Measurements from ENCODE around the gene TRIP12.
"Not testable (repeated sequence)": the region's sequence is repeated elsewhere in the genome, so short reads cannot be mapped to it uniquely, and the experiment has no call there.

Gene TRIP12

DNA sequence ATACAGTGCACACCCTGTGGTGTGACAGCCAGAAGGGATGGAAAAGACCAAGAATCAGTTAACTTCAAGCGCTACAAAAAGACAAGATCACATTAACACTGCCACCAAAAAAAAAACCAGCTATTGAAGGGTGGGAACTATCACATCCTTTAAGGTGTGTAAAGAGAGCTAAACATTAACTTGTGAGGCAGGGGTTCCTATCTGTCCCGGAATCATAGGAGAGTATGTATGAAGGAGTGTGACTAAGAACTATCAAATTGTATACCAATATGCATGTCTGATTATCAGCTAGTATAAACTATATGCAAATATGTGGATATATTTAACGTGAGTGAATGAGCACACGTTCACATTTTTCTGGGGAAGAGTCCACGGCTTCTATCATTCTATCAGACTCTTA, 119.0 kb downstream of the TRIP12 start:
- no peak for DNase-seq
- Mint-ChIP-seq H3K4me3 (no peak overlapping the region), H3K4me1 (ENCODE audit: low read depth) (peaks cover 2% of the 10 kb centered on the region), H3K9me3 (no peaks in the 10 kb centered on the region), H3K27ac (peak overlapping the region; percentile 24), H3K27me3 (no peaks in the 10 kb centered on the region), H3K36me3 (ENCODE audit: low read depth) (peaks cover 95% of the 10 kb centered on the region)

GRCh38 chr2:229800997-229801754, 120.6 kb downstream of the TRIP12 start:
- peak; percentile 70 for DNase-seq
- Mint-ChIP-seq H3K27ac (peak overlapping the region; percentile 40), H3K36me3 (ENCODE audit: low read depth) (peaks cover 93% of the 10 kb centered on the region), H3K4me1 (ENCODE audit: low read depth) (peaks cover 2% of the 10 kb centered on the region), H3K9me3 (no peaks in the 10 kb centered on the region), H3K27me3 (no peaks in the 10 kb centered on the region), H3K4me3 (no peak overlapping the region)

DNA sequence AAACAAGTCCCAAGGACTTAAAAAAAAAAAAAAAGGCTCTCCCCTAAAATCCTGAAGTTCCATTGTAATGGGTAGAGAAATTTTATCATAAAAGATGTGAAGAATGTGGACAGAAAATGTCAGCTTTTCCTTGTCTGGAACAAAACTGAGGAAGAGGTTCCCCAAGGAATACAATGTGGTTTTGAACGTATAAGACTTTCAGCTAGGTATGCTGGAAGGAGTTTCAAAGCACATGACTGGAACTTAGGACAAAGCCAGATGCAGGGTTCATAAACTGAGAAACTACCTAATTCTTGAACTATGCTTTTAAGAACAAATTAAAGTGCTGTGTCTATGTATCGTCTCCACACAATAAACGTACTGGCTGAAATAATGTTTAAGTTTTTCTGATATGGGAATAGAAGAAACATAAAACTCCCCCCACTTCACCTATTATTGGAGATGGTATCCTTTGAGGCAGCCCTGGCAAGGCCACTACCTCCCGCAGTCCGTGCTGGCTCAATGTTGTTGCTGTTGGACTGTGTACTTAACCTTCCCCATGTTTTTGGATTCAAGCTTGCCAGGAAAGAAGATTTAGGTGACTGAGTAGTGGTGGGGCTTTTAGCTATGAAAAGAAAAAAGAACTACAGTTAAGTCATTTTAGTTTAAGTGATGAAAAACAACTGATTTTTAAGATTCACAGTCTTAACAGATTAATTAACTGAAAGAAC, 123.2 kb downstream of the TRIP12 start:
- H3K4me1 Mint-ChIP-seq (ENCODE audit: low read depth) = peaks cover 2% of the 10 kb centered on the region
- DNase-seq = no peak
- no peaks in the 10 kb centered on the region for H3K27me3 Mint-ChIP-seq
- peak overlapping the region; percentile 69 for H3K27ac Mint-ChIP-seq
- no peaks in the 10 kb centered on the region for H3K9me3 Mint-ChIP-seq
- peaks cover 95% of the 10 kb centered on the region for H3K36me3 Mint-ChIP-seq (ENCODE audit: low read depth)
- no peak overlapping the region for H3K4me3 Mint-ChIP-seq

GRCh38 chr2:229795058-229795457, 126.8 kb downstream of the TRIP12 start:
- DNase-seq = no peak
- H3K36me3 Mint-ChIP-seq (ENCODE audit: low read depth) = peaks cover 96% of the 10 kb centered on the region

DNA sequence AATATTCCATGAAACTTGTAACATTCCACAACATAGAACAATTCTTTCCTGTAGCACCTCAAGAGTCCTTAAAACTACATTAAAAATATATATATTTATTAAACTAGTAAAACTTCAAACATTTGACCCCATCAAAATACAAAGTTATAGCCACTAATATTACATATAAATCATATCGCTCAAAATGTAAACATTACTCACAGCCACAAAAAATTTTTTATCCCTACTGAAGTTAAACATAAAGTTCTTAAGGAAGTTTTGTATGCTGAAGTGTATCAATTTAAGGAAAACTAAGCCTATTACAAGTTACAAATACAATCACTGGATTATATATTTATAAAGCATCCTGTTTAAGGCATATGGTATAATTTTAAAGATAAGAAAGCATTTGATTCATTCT, 127.2 kb downstream of the TRIP12 start:
- no peak overlapping the region for H3K4me3 Mint-ChIP-seq
- H3K36me3 Mint-ChIP-seq (ENCODE audit: low read depth) = peaks cover 96% of the 10 kb centered on the region
- DNase-seq = no peak
- peaks cover 11% of the 10 kb centered on the region for H3K4me1 Mint-ChIP-seq (ENCODE audit: low read depth)
- H3K27me3 Mint-ChIP-seq = no peaks in the 10 kb centered on the region
- H3K9me3 Mint-ChIP-seq = no peaks in the 10 kb centered on the region
- H3K27ac Mint-ChIP-seq = no peak overlapping the region

More at GRCh38 chr2:229795058-229795457, 126.8 kb downstream of the TRIP12 start:
- Mint-ChIP-seq H3K4me1 (ENCODE audit: low read depth) (peaks cover 7% of the 10 kb centered on the region), H3K9me3 (no peaks in the 10 kb centered on the region), H3K4me3 (no peak overlapping the region), H3K27ac (no peak overlapping the region), H3K27me3 (no peaks in the 10 kb centered on the region)

GRCh38 chr2:229786289-229786688, 135.5 kb downstream of the TRIP12 start:
- not testable (repeated sequence) for H3K9me3 Mint-ChIP-seq, DNase-seq, H3K27ac Mint-ChIP-seq, H3K4me3 Mint-ChIP-seq, H3K27me3 Mint-ChIP-seq
- Mint-ChIP-seq H3K36me3 (ENCODE audit: low read depth) (peaks cover 90% of the 10 kb centered on the region), H3K4me1 (ENCODE audit: low read depth) (peaks cover 30% of the 10 kb centered on the region)

DNA sequence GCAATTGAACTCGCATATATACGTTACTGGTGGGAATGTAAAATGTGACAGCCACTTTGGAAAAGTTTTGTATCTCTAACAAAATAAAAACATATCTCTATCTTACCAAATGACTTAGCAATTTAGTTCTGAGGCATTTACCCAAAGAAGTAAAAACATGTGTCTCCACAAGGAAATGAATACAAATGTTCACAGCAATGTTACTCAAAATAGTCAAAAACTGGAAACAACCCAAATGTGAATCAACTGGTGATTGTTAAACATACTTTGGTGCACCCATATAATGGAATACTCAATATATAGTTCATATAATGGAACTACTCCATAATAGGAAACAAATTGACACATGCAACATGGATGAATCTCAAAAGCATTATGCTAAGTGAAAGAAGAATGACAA, 137.0 kb downstream of the TRIP12 start:
- peak overlapping the region; percentile 45 for H3K27ac Mint-ChIP-seq
- peaks cover 89% of the 10 kb centered on the region for H3K36me3 Mint-ChIP-seq (ENCODE audit: low read depth)
- H3K4me1 Mint-ChIP-seq (ENCODE audit: low read depth) = peaks cover 27% of the 10 kb centered on the region
- no peaks in the 10 kb centered on the region for H3K9me3 Mint-ChIP-seq
- DNase-seq = no peak
- no peak overlapping the region for H3K4me3 Mint-ChIP-seq
- no peaks in the 10 kb centered on the region for H3K27me3 Mint-ChIP-seq

GRCh38 chr2:229783108-229783721, 138.6 kb downstream of the TRIP12 start:
- H3K4me1 Mint-ChIP-seq (ENCODE audit: low read depth) = peaks cover 17% of the 10 kb centered on the region
- no peaks in the 10 kb centered on the region for H3K9me3 Mint-ChIP-seq
- H3K27me3 Mint-ChIP-seq = no peaks in the 10 kb centered on the region
- no peak for DNase-seq
- H3K4me3 Mint-ChIP-seq = no peak overlapping the region
- peaks cover 89% of the 10 kb centered on the region for H3K36me3 Mint-ChIP-seq (ENCODE audit: low read depth)
- H3K27ac Mint-ChIP-seq = no peak overlapping the region

DNA sequence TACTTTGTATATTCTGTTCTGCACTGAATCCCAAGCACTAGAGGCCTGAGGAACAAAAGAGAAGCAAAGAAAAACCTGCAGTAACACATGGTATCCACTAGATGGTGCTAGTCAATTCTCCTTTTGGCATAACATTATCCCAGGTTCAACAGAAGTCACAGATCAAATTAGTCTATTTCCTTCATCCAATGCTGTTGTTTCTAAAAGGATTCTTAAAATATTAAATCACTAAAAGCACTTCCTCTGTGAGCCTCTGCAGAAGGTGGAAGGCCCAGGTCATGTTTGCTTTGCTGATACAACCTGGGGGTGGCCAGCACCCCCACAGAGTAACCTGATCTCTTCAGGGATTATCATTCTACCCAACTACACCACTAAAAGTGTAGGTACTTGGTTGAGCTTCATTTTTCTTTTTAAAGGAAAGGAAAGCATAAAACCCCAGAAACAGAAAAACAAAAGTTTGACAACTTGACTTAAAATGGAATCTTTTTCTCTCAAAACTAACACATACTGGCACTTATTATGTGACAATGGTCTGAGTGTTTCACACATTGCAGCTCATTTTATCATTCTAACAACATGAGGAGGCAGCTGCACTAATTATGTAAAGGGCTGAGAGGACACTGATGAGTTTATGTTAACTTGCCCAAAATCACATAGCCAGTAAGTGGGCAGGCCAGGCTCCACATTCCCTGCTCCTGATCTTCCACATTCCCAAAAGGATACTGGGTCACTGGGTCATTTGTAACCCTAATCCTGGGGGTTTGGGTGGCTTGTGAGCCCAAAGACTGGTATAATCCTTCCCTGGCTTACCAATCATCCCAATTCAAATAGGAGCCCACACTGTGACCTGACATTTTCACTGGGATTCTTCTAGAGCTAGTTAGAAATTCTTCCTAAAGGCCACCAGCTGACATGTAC, 140.7 kb downstream of the TRIP12 start:
- H3K27ac Mint-ChIP-seq = peak overlapping the region; percentile 38
- H3K4me1 Mint-ChIP-seq (ENCODE audit: low read depth) = peaks cover 27% of the 10 kb centered on the region
- H3K9me3 Mint-ChIP-seq = no peaks in the 10 kb centered on the region
- DNase-seq = no peak
- peaks cover 92% of the 10 kb centered on the region for H3K36me3 Mint-ChIP-seq (ENCODE audit: low read depth)
- H3K27me3 Mint-ChIP-seq = no peaks in the 10 kb centered on the region
- H3K4me3 Mint-ChIP-seq = no peak overlapping the region

DNA sequence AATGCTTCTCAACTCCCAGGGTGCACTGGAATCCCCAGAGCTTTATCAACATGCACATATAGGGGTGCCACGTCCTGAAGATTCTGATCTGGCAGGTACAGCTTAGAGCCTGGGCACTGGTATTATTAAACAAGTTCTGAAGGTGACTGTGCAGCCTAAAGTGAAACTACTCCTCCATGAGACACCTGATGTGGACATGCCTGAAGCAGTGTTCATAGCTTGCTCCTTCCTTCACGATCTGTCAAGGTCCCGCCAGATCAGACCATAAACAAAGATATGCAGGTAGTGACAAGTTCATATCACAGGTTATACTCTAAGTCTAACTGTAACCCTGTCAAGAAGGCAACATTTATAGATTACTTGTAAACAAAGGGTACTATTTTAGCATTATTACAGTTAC, 142.2 kb downstream of the TRIP12 start:
- H3K4me3 Mint-ChIP-seq = no peak overlapping the region
- H3K36me3 Mint-ChIP-seq (ENCODE audit: low read depth) = peaks cover 92% of the 10 kb centered on the region
- H3K27ac Mint-ChIP-seq = no peak overlapping the region
- H3K9me3 Mint-ChIP-seq = no peaks in the 10 kb centered on the region
- H3K27me3 Mint-ChIP-seq = no peaks in the 10 kb centered on the region
- no peak for DNase-seq
- peaks cover 31% of the 10 kb centered on the region for H3K4me1 Mint-ChIP-seq (ENCODE audit: low read depth)

DNA sequence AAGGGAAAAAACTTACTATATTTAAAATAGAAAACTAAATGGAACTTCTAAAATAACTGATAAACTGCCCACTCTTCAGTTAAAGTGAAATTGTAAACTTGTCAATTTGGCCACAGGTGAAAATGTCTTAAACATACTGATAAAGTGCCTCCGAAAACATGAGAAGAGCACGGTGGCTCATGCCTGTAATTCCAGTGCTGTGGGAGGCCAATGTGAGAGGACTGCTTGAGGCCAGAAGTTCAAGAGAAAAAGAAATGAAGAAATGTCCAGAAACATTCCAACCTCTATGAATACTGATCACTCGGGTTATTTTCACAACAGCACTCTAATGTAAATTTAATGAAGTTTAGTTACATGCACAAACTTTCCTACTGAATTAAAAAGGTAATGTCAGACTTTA, 144.1 kb downstream of the TRIP12 start:
- Mint-ChIP-seq H3K27me3 (no peaks in the 10 kb centered on the region), H3K27ac (peak overlapping the region; percentile 28), H3K4me1 (ENCODE audit: low read depth) (peaks cover 25% of the 10 kb centered on the region), H3K4me3 (no peak overlapping the region), H3K9me3 (no peaks in the 10 kb centered on the region), H3K36me3 (ENCODE audit: low read depth) (peaks cover 95% of the 10 kb centered on the region)
- DNase-seq = no peak

- Mint-ChIP-seq H3K4me1 (ENCODE audit: low read depth) (peaks cover 17% of the 10 kb centered on the region), H3K9me3 (no peaks in the 10 kb centered on the region), H3K27me3 (no peaks in the 10 kb centered on the region), H3K4me3 (no peak overlapping the region), H3K36me3 (ENCODE audit: low read depth) (peaks cover 98% of the 10 kb centered on the region), H3K27ac (peak overlapping the region; percentile 48)
- no peak for DNase-seq
These were observed 146.0 kb downstream of the TRIP12 start for GRCh38 chr2:229775614-229776313.

- Mint-ChIP-seq H3K36me3 (ENCODE audit: low read depth) (peaks cover 97% of the 10 kb centered on the region), H3K27me3 (no peaks in the 10 kb centered on the region)
These were observed 147.6 kb downstream of the TRIP12 start for GRCh38 chr2:229774237-229774636.

GRCh38 chr2:229768235-229768634, 153.6 kb downstream of the TRIP12 start:
- H3K27ac Mint-ChIP-seq = no peak overlapping the region
- H3K9me3 Mint-ChIP-seq = no peaks in the 10 kb centered on the region
- no peak for DNase-seq
- peaks cover 98% of the 10 kb centered on the region for H3K36me3 Mint-ChIP-seq (ENCODE audit: low read depth)
- H3K4me1 Mint-ChIP-seq (ENCODE audit: low read depth) = no peaks in the 10 kb centered on the region
- no peaks in the 10 kb centered on the region for H3K27me3 Mint-ChIP-seq
- H3K4me3 Mint-ChIP-seq = no peak overlapping the region

More at GRCh38 chr2:229774237-229774636, 147.6 kb downstream of the TRIP12 start:
- Mint-ChIP-seq H3K4me1 (ENCODE audit: low read depth) (peaks cover 15% of the 10 kb centered on the region), H3K4me3 (no peak overlapping the region), H3K9me3 (no peaks in the 10 kb centered on the region), H3K27ac (no peak overlapping the region)
- DNase-seq = no peak
